GM10266 (cell line): ENCODE data around the gene SPTSSB.

Source experiments
- DNase-seq: peaks from one replicate; pipeline ENCODE4 v3.0.0; 2012; ENCODE audit errors: extremely low spot score
- CTCF ChIP-seq: IDR thresholded peaks from 2 replicates; pipeline ENCODE4 v1.5.1; 2012; ENCODE audit warnings: mild to moderate bottlenecking, low read depth; ENCODE audit not compliant: control insufficient read depth, insufficient read depth; ENCODE audit errors: missing control alignments

The SPTSSB gene

DNA sequence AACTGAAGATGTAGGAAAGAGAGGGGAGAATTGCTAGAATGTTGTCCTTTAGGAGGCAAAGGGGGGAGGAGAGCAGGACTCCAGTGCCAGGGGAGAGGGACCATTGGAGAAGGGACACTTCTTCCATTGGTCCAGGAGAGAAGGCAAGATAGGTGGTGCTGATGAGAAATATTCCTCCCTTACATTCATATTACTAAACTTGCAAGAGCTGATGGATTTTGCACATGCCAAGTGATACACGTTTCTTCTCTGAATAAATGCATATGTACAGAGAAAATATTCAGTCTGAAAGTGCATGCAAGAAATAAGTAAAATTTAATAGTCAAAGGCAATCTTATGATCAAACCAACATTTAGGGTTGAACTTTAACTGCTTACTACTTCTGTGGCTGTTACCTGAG, 21.5 kb upstream of the SPTSSB start:
- no peak for DNase-seq
- no peak for TF ChIP-seq CTCF

- DNase-seq = no peak
- no peak for TF ChIP-seq CTCF
Measured at GRCh38 chr3:161390200-161390599, 18.9 kb upstream of the SPTSSB start.

GRCh38 chr3:161389445-161390035, 18.2 kb upstream of the SPTSSB start:
- no peak for TF ChIP-seq CTCF
- DNase-seq = no peak

GRCh38 chr3:161388855-161389254, 17.5 kb upstream of the SPTSSB start:
- TF ChIP-seq CTCF = no peak
- DNase-seq = no peak

DNA sequence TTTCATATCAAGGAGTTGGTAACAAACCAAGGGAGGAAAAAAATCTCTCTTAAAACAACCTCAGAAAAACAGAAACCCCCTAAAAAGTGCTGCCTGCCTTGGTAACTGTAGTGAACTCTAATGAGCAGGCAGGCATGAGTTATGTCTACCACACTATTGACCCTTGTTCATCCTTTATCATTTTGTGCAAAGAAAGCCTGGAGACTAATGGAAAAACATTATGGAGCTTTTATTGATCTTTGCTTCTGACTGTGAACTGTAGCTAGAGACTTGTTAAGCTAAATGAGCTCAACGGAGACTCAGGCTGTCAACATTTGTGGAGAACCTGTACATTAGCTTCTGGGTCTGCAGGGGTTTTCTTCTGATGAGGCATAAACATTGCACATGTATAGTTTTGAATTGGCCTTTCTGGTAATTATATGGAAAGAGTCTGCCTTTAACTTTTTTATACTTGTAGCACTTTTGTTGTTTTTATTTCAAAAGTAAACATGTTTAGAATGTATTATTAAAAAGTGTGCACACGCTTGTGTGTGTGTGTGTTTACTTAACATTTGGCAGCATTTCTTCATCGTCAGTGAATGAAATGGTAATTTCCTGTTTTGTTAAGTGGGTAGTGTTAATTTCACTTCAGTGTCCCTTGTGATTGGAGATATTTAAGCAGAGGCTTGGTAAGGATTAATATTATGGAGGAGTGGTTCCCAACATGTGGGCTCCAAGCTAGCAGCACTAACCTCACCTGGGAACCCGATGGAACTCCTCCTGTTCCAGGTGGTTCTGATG, 15.9 kb upstream of the SPTSSB start:
- no peak for TF ChIP-seq CTCF
- DNase-seq = no peak

DNA sequence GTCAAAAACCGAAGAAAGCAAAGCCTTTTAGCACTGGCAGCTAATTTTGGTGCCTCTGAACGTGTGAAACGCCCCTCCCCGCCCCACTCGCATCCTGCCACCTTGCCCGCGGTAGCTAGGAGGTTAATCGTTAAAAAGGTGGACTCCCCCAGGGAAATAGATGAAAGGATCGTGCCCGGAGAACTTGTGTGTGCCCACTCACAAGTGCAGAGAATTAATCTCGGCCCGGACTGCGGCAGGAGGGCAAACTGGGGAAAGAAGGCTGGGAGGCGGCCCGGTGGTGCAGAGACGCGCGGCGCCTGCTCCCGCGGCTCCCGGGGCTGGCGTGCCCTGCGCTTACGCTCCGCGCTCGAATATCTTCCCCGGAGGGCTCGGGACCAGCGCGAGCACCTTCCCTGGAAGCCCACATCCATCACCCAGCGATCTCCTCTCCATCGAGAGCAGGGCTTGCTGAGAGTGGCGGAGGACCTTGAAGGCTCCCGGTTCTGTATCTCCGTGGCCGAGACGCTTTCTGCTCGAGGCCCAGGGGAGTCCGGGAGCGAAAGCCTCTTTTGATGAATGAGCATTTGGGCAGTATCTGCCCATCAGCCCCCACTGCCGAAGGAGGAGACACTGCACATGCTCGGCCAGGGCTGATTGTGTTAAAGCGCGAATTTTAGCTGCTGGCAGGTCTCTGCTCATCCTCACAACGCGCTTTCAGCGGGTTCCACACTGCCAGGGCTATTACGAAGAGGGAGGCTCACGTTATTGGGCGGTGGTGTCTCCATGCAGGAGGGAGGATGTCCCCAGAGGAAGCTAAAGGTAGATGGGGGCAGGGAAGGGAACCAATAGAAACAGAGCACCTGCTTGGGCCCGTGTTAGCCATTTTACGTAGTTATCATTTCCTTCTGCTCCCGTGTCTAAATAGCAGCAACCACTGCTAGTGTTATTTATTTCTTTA, 1.3 kb upstream of the SPTSSB start:
- TF ChIP-seq CTCF = no peak
- DNase-seq = peak; percentile 31
